Ectodermal cell (in vitro differentiated cells): ENCODE measurements around the gene CYBA.

Experiments
- H3K27ac ChIP-seq: 2 replicates; pipeline ENCODE4 v1.7.0; 2013; ENCODE audit warnings: mild to moderate bottlenecking, low read depth, low read length; ENCODE audit not compliant: insufficient read depth, poor library complexity, severe bottlenecking
- H3K27me3 ChIP-seq: 2 replicates; pipeline ENCODE4 v1.7.0; 2013; ENCODE audit warnings: mild to moderate bottlenecking, low read length; ENCODE audit not compliant: insufficient read depth, control insufficient read depth, poor library complexity, severe bottlenecking
- H3K36me3 ChIP-seq: one replicate; pipeline ENCODE4 v1.7.0; 2013; ENCODE audit warnings: low read length; ENCODE audit not compliant: control insufficient read depth, insufficient read depth
- H3K4me1 ChIP-seq: one replicate; pipeline ENCODE4 v1.7.0; 2013; ENCODE audit warnings: low read length; ENCODE audit not compliant: control insufficient read depth, insufficient read depth
- H3K4me3 ChIP-seq: 2 replicates; pipeline ENCODE4 v1.7.0; 2013; ENCODE audit warnings: low read depth, low read length, control low read depth; ENCODE audit not compliant: insufficient read depth
- H3K9me3 ChIP-seq: 2 replicates; pipeline ENCODE4 v1.7.0; 2013; ENCODE audit warnings: mild to moderate bottlenecking, low read length, moderate library complexity; ENCODE audit not compliant: control insufficient read depth
- WGBS, 2 experiments: methylation state at CpG; one replicate each; pipeline ENCODE4 v1.1.7; 2013; ENCODE audit warnings: missing lambda C conversion rate in 2 of 2; 5-methylcytosine and 5-hydroxymethylcytosine counted together

CYBA gene

GRCh38 chr16:88600539-88600896 lies 50.3 kb downstream of the CYBA start:
- Histone ChIP-seq H3K4me1 (no peaks in the 10 kb centered on the region), H3K27me3 (no peaks in the 10 kb centered on the region), H3K4me3 (no peak overlapping the region), H3K27ac (no peak overlapping the region), H3K36me3 (peaks cover 37% of the 10 kb centered on the region), H3K9me3 (no peaks in the 10 kb centered on the region)
- 93 to 97% methylated on average over 6 of the region's 6 CpGs for WGBS, 2 experiments

DNA sequence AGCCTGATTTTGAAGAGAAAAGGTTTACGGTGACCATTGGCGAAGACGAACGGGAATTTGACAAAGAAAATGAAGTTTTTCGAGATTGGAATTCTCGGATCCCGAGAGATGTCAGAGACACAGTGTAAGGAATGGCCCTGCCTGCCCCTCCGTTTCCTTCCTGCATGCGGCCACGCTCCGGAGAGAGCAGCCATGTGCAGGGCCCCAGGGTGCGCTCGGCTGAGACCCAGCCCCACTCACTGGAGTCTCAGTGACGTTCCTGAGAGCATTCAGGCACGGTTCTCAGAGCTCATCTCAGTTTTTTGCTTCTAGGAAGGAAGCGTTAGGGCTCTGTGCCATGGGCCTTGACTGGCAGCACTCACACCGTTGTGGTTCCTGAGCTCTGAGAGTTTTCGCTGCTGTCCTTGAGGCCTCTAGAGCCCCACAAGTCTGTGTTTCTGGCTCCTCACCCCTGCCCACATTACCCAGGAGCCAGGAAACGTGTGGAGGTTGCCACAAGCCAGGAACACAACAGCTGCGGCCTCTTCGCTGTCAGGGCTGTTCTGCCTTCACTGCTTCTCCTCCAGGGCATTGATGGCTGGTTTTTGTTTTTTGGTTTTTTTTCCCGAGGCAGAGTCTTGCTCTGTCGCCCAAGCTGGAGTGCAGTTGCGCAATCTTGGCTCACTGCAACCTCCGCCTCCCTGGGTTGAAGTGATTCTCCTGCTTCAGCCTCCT lies 50.9 kb downstream of the CYBA start:
- H3K27ac ChIP-seq: no peak overlapping the region
- WGBS, 2 experiments: 94% methylated on average over 25 of the region's 25 CpGs
- no peaks in the 10 kb centered on the region for H3K4me1 ChIP-seq
- no peaks in the 10 kb centered on the region for H3K27me3 ChIP-seq
- H3K36me3 ChIP-seq: peaks cover 37% of the 10 kb centered on the region
- no peaks in the 10 kb centered on the region for H3K9me3 ChIP-seq
- H3K4me3 ChIP-seq: no peak overlapping the region

GRCh38 chr16:88599092-88599733 lies 51.6 kb downstream of the CYBA start:
- Histone ChIP-seq H3K36me3 (peaks cover 32% of the 10 kb centered on the region), H3K4me1 (no peaks in the 10 kb centered on the region), H3K9me3 (no peaks in the 10 kb centered on the region), H3K27ac (no peak overlapping the region), H3K4me3 (no peak overlapping the region), H3K27me3 (no peaks in the 10 kb centered on the region)
- WGBS, 2 experiments: 95% methylated on average over 14 of the region's 14 CpGs

GRCh38 chr16:88597856-88598491 lies 52.9 kb downstream of the CYBA start:
- no peaks in the 10 kb centered on the region for H3K9me3 ChIP-seq
- no peaks in the 10 kb centered on the region for H3K4me1 ChIP-seq
- no peaks in the 10 kb centered on the region for H3K27me3 ChIP-seq
- H3K4me3 ChIP-seq: no peak overlapping the region
- H3K27ac ChIP-seq: no peak overlapping the region
- peaks cover 32% of the 10 kb centered on the region for H3K36me3 ChIP-seq
- WGBS, 2 experiments: 90 to 91% methylated on average over 21 of the region's 21 CpGs

- Histone ChIP-seq H3K36me3 (peaks cover 19% of the 10 kb centered on the region), H3K9me3 (no peaks in the 10 kb centered on the region), H3K4me3 (no peak overlapping the region), H3K4me1 (no peaks in the 10 kb centered on the region), H3K27me3 (no peaks in the 10 kb centered on the region), H3K27ac (no peak overlapping the region)
- 93 to 94% methylated on average over 3 of the region's 3 CpGs for WGBS, 2 experiments
Measured at GRCh38 chr16:88596483-88596882, 54.4 kb downstream of the CYBA start.

- no peaks in the 10 kb centered on the region for H3K27me3 ChIP-seq
- peaks cover 14% of the 10 kb centered on the region for H3K36me3 ChIP-seq
- no peaks in the 10 kb centered on the region for H3K4me1 ChIP-seq
- H3K9me3 ChIP-seq: no peaks in the 10 kb centered on the region
- no peak overlapping the region for H3K4me3 ChIP-seq
- no peak overlapping the region for H3K27ac ChIP-seq
- 90 to 98% methylated on average over 9 to 10 of the region's 10 CpGs for WGBS, 2 experiments
Measured at GRCh38 chr16:88595921-88596320, 54.9 kb downstream of the CYBA start.

DNA sequence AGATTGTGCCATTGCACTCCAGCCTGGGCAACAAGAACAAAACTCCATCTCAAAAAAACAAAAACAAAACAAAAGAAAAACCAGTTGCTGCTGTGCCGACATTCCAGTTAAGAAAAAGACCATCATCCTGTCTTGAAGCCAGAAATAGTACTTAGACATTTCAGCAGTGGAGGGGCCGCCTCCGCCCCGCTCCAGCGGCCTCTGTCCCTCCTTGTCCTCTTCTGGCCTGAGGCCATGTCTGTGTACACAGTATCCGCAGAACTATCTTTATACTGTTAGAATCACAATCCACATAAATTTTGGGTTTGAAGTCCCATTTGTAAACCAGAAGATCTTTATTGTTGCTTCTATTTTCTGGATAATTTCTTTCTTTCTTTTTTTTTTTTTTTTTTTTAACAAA lies 55.8 kb downstream of the CYBA start:
- peaks cover 7% of the 10 kb centered on the region for H3K36me3 ChIP-seq
- H3K27ac ChIP-seq: no peak overlapping the region
- no peaks in the 10 kb centered on the region for H3K27me3 ChIP-seq
- whole genome bisulfite sequencing, 2 experiments: 93 to 94% methylated on average over 6 of the region's 6 CpGs
- H3K4me1 ChIP-seq: no peaks in the 10 kb centered on the region
- H3K9me3 ChIP-seq: no peaks in the 10 kb centered on the region
- no peak overlapping the region for H3K4me3 ChIP-seq

DNA sequence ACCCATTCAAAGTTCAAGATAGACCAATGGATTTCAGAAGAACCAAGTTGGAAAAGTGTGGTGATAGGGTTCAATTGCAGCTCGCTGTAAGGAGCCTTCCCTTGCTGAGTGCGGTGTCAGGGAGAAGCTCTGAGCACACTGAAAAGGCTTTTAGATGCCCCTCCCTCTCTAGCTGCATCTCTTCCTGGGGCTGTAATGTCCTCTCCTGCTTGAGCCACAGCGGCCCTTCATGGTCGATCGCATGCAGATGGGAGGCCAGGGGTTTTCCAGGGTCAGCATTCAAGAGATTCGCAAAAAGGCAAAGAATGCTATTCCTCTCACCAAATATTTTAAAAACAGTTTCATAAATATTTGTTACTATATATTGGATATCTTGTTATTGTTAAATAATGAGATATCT lies 56.9 kb downstream of the CYBA start:
- Histone ChIP-seq H3K9me3 (no peaks in the 10 kb centered on the region), H3K27me3 (no peaks in the 10 kb centered on the region), H3K27ac (no peak overlapping the region), H3K4me1 (no peaks in the 10 kb centered on the region), H3K36me3 (peaks cover 7% of the 10 kb centered on the region), H3K4me3 (no peak overlapping the region)
- WGBS, 2 experiments: 94 to 95% methylated on average over 6 of the region's 6 CpGs

GRCh38 chr16:88593489-88593888 lies 57.4 kb downstream of the CYBA start:
- Histone ChIP-seq H3K27ac (no peak overlapping the region), H3K36me3 (peaks cover 8% of the 10 kb centered on the region), H3K27me3 (no peaks in the 10 kb centered on the region), H3K4me1 (no peaks in the 10 kb centered on the region), H3K4me3 (no peak overlapping the region), H3K9me3 (no peaks in the 10 kb centered on the region)
- WGBS, 2 experiments: 88 to 91% methylated on average over 11 of the region's 11 CpGs
